CD8-positive, alpha-beta memory T cell (primary cell): ENCODE data around the gene TTC8. TPM values are rescaled to one million over a fixed set of nuclear protein-coding genes. Genes with fewer than 3 reads are reported as not detected.
"Not testable (repeated sequence)": the region's sequence is repeated elsewhere in the genome, so short reads cannot be mapped to it uniquely, and the experiment has no call there.

Source experiments
- CTCF ChIA-PET: fragments of 350-600 bp; sonication (Branson Sonifier 250); formaldehyde crosslinking; loops from one replicate; lab custom pipeline; 2021; ENCODE audit warnings: antibody characterized with exemption; lab: Charles Lee
- POLR2A ChIA-PET: fragments of 350-600 bp; sonication (Branson Sonifier 250); formaldehyde crosslinking; loops from one replicate; lab custom pipeline; 2021; ENCODE audit warnings: antibody characterized with exemption; lab: Charles Lee
- DNase-seq, 5 donors: peaks; one replicate each; pipeline versions ENCODE4 v3.0.0 to v3.0.0-alpha.2; 2020 to 2022; ENCODE audit warnings: mixed read lengths in 1 of 5
- H3K27ac ChIP-seq: one replicate; pipeline ENCODE4 v1.7.0; 2013; ENCODE audit warnings: low read depth, mild to moderate bottlenecking, low read length, moderate library complexity
- H3K27me3 ChIP-seq: 2 replicates; pipeline ENCODE4 v1.7.0; 2013; ENCODE audit warnings: low read length, mild to moderate bottlenecking; ENCODE audit not compliant: insufficient read depth, poor library complexity, severe bottlenecking
- H3K36me3 ChIP-seq: 2 replicates; pipeline ENCODE4 v1.7.0; 2013; ENCODE audit warnings: mild to moderate bottlenecking, low read length, moderate library complexity; ENCODE audit not compliant: insufficient read depth
- H3K4me1 ChIP-seq: 2 replicates; pipeline ENCODE4 v1.7.0; 2013; ENCODE audit warnings: mild to moderate bottlenecking, low read length, moderate library complexity; ENCODE audit not compliant: insufficient read depth
- H3K4me3 ChIP-seq: 2 replicates; pipeline ENCODE4 v1.7.0; 2013; ENCODE audit warnings: mild to moderate bottlenecking, low read length
- H3K9me3 ChIP-seq: 2 replicates; pipeline ENCODE4 v1.7.0; 2013; ENCODE audit warnings: mild to moderate bottlenecking, low read length
- H3K27ac Mint-ChIP-seq, 8 donors: one replicate each; pipeline ENCODE4 v1.8.0; 2020 to 2021; ENCODE audit warnings: mixed read lengths in 8 of 8, mild to moderate bottlenecking in 6 of 8, inconsistent platforms in 3 of 8, moderate library complexity in 3 of 8
- H3K27me3 Mint-ChIP-seq, 2 donors: one replicate each; pipeline ENCODE4 v1.8.0; 2020 to 2021; ENCODE audit warnings: mixed read lengths in 2 of 2, mild to moderate bottlenecking in 1 of 2, moderate library complexity in 1 of 2
- H3K36me3 Mint-ChIP-seq, 3 donors: one replicate each; pipeline ENCODE4 v1.8.0; 2020 to 2021; ENCODE audit warnings: mixed read lengths in 3 of 3, inconsistent platforms in 1 of 3, mild to moderate bottlenecking in 1 of 3
- H3K4me1 Mint-ChIP-seq, 3 donors: one replicate each; pipeline ENCODE4 v1.8.0; 2020 to 2021; ENCODE audit warnings: mixed read lengths in 3 of 3, inconsistent platforms in 1 of 3, mild to moderate bottlenecking in 1 of 3
- H3K4me3 Mint-ChIP-seq, 7 donors: one replicate each; pipeline ENCODE4 v1.8.0; 2020 to 2021; ENCODE audit warnings: mixed read lengths in 7 of 7, mild to moderate bottlenecking in 6 of 7, moderate library complexity in 4 of 7, inconsistent platforms in 2 of 7
- H3K9me3 Mint-ChIP-seq, 5 donors: one replicate each; pipeline ENCODE4 v1.8.0; 2020 to 2022; ENCODE audit warnings: mixed read lengths in 5 of 5, mild to moderate bottlenecking in 3 of 5, moderate library complexity in 2 of 5, inconsistent platforms in 1 of 5
- polyA plus RNA-seq: library from polyadenylated mRNA; unstranded; fragments of 300-500 nt; fragmentation: Illumina TruSeq; gene quantifications from one replicate; pipeline ENCODE4 v1.2.3, GENCODE V29; 2021
- total RNA-seq, 2 experiments: library from RNA; stranded (reverse); gene quantifications; one replicate each; pipeline ENCODE4 v1.2.3, GENCODE V29; 2021

The TTC8 gene
- total and polyA plus RNA-seq, 3 experiments from 2014 or later = 1.4 to 5.9 (median 5.9) TPM

- ChIA-PET CTCF (no interaction called here), POLR2A (no interaction called here)
- H3K9me3 Mint-ChIP-seq = peaks cover 0 to 2% (median 0%) of the 10 kb centered on the region in 5 donors
- peak overlapping the region in 1 of 8 donors; percentile 9 for H3K27ac Mint-ChIP-seq
- no peaks in the 10 kb centered on the region for H3K36me3 ChIP-seq
- no peak for DNase-seq
- no peak overlapping the region for H3K27ac ChIP-seq
- no peaks in the 10 kb centered on the region for H3K9me3 ChIP-seq
- H3K27me3 ChIP-seq = no peaks in the 10 kb centered on the region
- H3K4me3 Mint-ChIP-seq = no peak overlapping the region
- H3K4me1 ChIP-seq = no peaks in the 10 kb centered on the region
- H3K36me3 Mint-ChIP-seq = peaks cover 0 to 4% (median 0%) of the 10 kb centered on the region in 3 donors
- H3K4me1 Mint-ChIP-seq = no peaks in the 10 kb centered on the region
- no peaks in the 10 kb centered on the region for H3K27me3 Mint-ChIP-seq
- no peak overlapping the region for H3K4me3 ChIP-seq
Observed at GRCh38 chr14:88852632-88853031, 28.2 kb downstream of the TTC8 start.

- no peaks in the 10 kb centered on the region for H3K4me1 Mint-ChIP-seq
- Histone ChIP-seq H3K27me3 (no peaks in the 10 kb centered on the region), H3K9me3 (no peaks in the 10 kb centered on the region), H3K36me3 (no peaks in the 10 kb centered on the region), H3K27ac (no peak overlapping the region), H3K4me3 (no peak overlapping the region), H3K4me1 (no peaks in the 10 kb centered on the region)
- no peak for DNase-seq
- H3K27me3 Mint-ChIP-seq = no peaks in the 10 kb centered on the region
- peaks cover 0 to 4% (median 0%) of the 10 kb centered on the region in 3 donors for H3K36me3 Mint-ChIP-seq
- peaks cover 0 to 2% (median 0%) of the 10 kb centered on the region in 5 donors for H3K9me3 Mint-ChIP-seq
- CTCF ChIA-PET = no interaction called here
- H3K27ac Mint-ChIP-seq = no peak overlapping the region
- POLR2A ChIA-PET = no interaction called here
- no peak overlapping the region for H3K4me3 Mint-ChIP-seq
Observed at GRCh38 chr14:88853129-88853528, 28.7 kb downstream of the TTC8 start.

- no peaks in the 10 kb centered on the region for H3K4me1 Mint-ChIP-seq
- H3K4me3 Mint-ChIP-seq = no peak overlapping the region
- Histone ChIP-seq H3K9me3 (no peaks in the 10 kb centered on the region), H3K27ac (no peak overlapping the region), H3K4me3 (no peak overlapping the region), H3K36me3 (no peaks in the 10 kb centered on the region), H3K4me1 (no peaks in the 10 kb centered on the region), H3K27me3 (no peaks in the 10 kb centered on the region)
- H3K9me3 Mint-ChIP-seq = peaks cover 0 to 4% (median 0%) of the 10 kb centered on the region in 5 donors
- H3K36me3 Mint-ChIP-seq = peaks cover 3 to 6% (median 6%) of the 10 kb centered on the region in 3 donors
- no peak for DNase-seq
- ChIA-PET CTCF (no interaction called here), POLR2A (no interaction called here)
- peaks cover 0 to 1% of the 10 kb centered on the region in 2 donors for H3K27me3 Mint-ChIP-seq
- peak overlapping the region in 1 of 8 donors; percentile 26 for H3K27ac Mint-ChIP-seq
Observed at GRCh38 chr14:88856786-88857366, 32.4 kb downstream of the TTC8 start.

GRCh38 chr14:88857861-88858260 is 33.4 kb downstream of the TTC8 start:
- H3K36me3 ChIP-seq, H3K9me3 Mint-ChIP-seq, H3K4me1 Mint-ChIP-seq, H3K4me1 ChIP-seq, H3K36me3 Mint-ChIP-seq, CTCF ChIA-PET, H3K4me3 ChIP-seq, H3K27ac Mint-ChIP-seq, H3K27me3 ChIP-seq, H3K27me3 Mint-ChIP-seq, H3K27ac ChIP-seq, DNase-seq, POLR2A ChIA-PET, H3K9me3 ChIP-seq, H3K4me3 Mint-ChIP-seq: not testable (repeated sequence)

GRCh38 chr14:88859118-88859517 is 34.7 kb downstream of the TTC8 start:
- H3K27me3 ChIP-seq, POLR2A ChIA-PET, H3K4me1 Mint-ChIP-seq, H3K27me3 Mint-ChIP-seq, H3K36me3 ChIP-seq, H3K4me1 ChIP-seq, CTCF ChIA-PET, DNase-seq, H3K27ac Mint-ChIP-seq, H3K4me3 Mint-ChIP-seq, H3K36me3 Mint-ChIP-seq, H3K27ac ChIP-seq, H3K9me3 Mint-ChIP-seq, H3K4me3 ChIP-seq, H3K9me3 ChIP-seq: not testable (repeated sequence)

- H3K27ac ChIP-seq = no peak overlapping the region
- CTCF ChIA-PET = interaction anchor here (0.8 kb wide), 1 partner anchor 148 kb away, joined by 3 read pairs; no protein-coding TSS in a partner anchor
- POLR2A ChIA-PET = no interaction called here
- no peaks in the 10 kb centered on the region for H3K4me1 ChIP-seq
- no peaks in the 10 kb centered on the region for H3K4me1 Mint-ChIP-seq
- no peak overlapping the region for H3K4me3 ChIP-seq
- H3K36me3 ChIP-seq = no peaks in the 10 kb centered on the region
- peaks cover 0 to 1% of the 10 kb centered on the region in 2 donors for H3K27me3 Mint-ChIP-seq
- H3K4me3 Mint-ChIP-seq = no peak overlapping the region
- H3K27me3 ChIP-seq = no peaks in the 10 kb centered on the region
- H3K9me3 Mint-ChIP-seq = peaks cover 0 to 4% (median 0%) of the 10 kb centered on the region in 5 donors
- DNase-seq = no peak
- H3K27ac Mint-ChIP-seq = no peak overlapping the region
- H3K9me3 ChIP-seq = no peaks in the 10 kb centered on the region
- H3K36me3 Mint-ChIP-seq = peaks cover 2 to 6% (median 6%) of the 10 kb centered on the region in 3 donors
Observed at GRCh38 chr14:88863167-88863566, 38.7 kb downstream of the TTC8 start.

GRCh38 chr14:88864198-88864597 is 39.7 kb downstream of the TTC8 start:
- CTCF ChIA-PET = no interaction called here
- POLR2A ChIA-PET = no interaction called here
- DNase-seq = no peak
- no peak overlapping the region for H3K4me3 Mint-ChIP-seq
- H3K9me3 ChIP-seq = no peaks in the 10 kb centered on the region
- H3K27me3 ChIP-seq = no peaks in the 10 kb centered on the region
- no peak overlapping the region for H3K4me3 ChIP-seq
- no peak overlapping the region for H3K27ac Mint-ChIP-seq
- peaks cover 2 to 4% (median 2%) of the 10 kb centered on the region in 3 donors for H3K36me3 Mint-ChIP-seq
- H3K27me3 Mint-ChIP-seq = peaks cover 0 to 1% of the 10 kb centered on the region in 2 donors
- no peaks in the 10 kb centered on the region for H3K4me1 ChIP-seq
- peaks cover 0 to 1% (median 0%) of the 10 kb centered on the region in 5 donors for H3K9me3 Mint-ChIP-seq
- H3K36me3 ChIP-seq = no peaks in the 10 kb centered on the region
- no peaks in the 10 kb centered on the region for H3K4me1 Mint-ChIP-seq
- H3K27ac ChIP-seq = no peak overlapping the region

- H3K27me3 ChIP-seq = no peaks in the 10 kb centered on the region
- DNase-seq = no peak
- Mint-ChIP-seq H3K4me3 (no peak overlapping the region), H3K9me3 (no peaks in the 10 kb centered on the region), H3K27ac (no peak overlapping the region), H3K36me3 (peaks cover 0 to 5% (median 2%) of the 10 kb centered on the region in 3 donors), H3K4me1 (no peaks in the 10 kb centered on the region), H3K27me3 (peaks cover 0 to 1% of the 10 kb centered on the region in 2 donors)
- no peak overlapping the region for H3K27ac ChIP-seq
- H3K4me3 ChIP-seq = no peak overlapping the region
- POLR2A ChIA-PET = no interaction called here
- no peaks in the 10 kb centered on the region for H3K9me3 ChIP-seq
- CTCF ChIA-PET = no interaction called here
- no peaks in the 10 kb centered on the region for H3K4me1 ChIP-seq
- no peaks in the 10 kb centered on the region for H3K36me3 ChIP-seq
Observed at GRCh38 chr14:88866305-88866704, 41.9 kb downstream of the TTC8 start.
